HS-27A (cell line): ENCODE measurements around the gene BIRC6.
"Not testable (repeated sequence)": the region's sequence is repeated elsewhere in the genome, so short reads cannot be mapped to it uniquely, and the experiment has no call there.

ENCODE experiments used
- DNase-seq: peaks from one replicate; pipeline ENCODE4 v3.0.0-alpha.2; 2012; ENCODE audit warnings: low read depth, missing footprints

BIRC6 gene

GRCh38 chr2:32506446-32506845 is 149.6 kb downstream of the BIRC6 start:
- DNase-seq: no peak

DNA sequence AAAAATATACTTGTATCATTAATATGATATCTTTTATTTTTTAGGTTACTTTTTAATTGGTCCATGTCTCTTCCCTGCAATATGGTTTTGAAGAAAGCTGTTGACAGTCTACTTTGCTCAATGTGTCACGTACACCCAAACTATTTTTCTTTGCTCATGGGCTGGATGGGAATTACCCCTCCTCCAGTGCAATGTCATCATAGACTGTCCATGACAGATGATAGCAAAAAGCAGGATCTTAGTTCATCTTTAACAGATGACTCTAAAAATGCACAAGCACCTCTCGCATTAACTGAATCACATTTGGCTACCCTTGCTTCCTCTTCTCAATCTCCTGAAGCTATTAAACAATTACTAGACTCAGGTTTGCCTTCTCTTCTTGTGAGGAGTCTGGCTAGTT is 158.1 kb downstream of the BIRC6 start:
- DNase-seq: no peak

DNA sequence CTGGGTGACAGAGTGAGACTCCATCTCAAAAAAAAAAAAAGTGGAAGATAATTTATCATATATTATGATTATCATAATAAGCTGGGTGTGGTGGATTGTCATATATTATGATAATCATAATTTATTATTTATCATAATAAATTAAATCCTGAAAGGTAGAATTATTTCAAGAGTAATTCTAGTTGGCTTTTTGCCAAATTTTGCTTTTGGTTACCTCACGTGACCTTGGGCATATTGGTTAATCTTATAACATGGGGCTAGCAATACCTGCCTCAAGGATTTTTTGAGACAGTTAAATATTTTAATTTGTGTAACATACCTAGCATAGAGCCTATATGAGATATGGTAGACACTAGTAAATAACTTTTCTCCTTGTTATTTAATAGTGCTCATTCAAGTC is 159.7 kb downstream of the BIRC6 start:
- DNase-seq: no peak

- no peak for DNase-seq
Measured at GRCh38 chr2:32522770-32523169, 165.9 kb downstream of the BIRC6 start.

GRCh38 chr2:32523686-32524085 is 166.9 kb downstream of the BIRC6 start:
- no peak for DNase-seq

- DNase-seq: no peak
Measured at GRCh38 chr2:32532341-32532740, 175.5 kb downstream of the BIRC6 start.

DNA sequence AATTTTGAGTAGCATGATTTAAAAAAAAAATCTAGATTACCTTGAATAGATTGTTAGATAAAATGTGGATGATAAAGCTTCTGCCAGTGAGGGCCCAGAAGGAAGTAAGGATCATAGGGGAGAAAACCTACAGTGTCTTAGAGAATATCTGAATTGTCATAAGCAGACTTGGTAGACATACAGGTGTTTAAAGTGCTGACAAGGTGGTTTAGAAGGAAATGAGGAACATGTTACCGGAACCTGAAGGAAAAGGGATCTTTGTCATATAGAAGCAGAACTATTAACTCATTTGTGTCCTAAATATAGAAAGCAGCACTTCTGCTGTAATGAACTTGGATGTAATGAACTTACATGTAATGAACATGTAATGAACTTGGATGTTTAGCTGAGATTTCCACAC is 176.1 kb downstream of the BIRC6 start:
- no peak for DNase-seq

- no peak for DNase-seq
Measured at GRCh38 chr2:32534831-32535230, 178.0 kb downstream of the BIRC6 start.

GRCh38 chr2:32538735-32539134 is 181.9 kb downstream of the BIRC6 start:
- no peak for DNase-seq

- not testable (repeated sequence) for DNase-seq
Measured at GRCh38 chr2:32552483-32552882, 195.7 kb downstream of the BIRC6 start.

GRCh38 chr2:32553829-32554432 is 197.1 kb downstream of the BIRC6 start:
- peak; percentile 9 for DNase-seq

- no peak for DNase-seq
Measured at GRCh38 chr2:32558492-32558891, 201.7 kb downstream of the BIRC6 start.

DNA sequence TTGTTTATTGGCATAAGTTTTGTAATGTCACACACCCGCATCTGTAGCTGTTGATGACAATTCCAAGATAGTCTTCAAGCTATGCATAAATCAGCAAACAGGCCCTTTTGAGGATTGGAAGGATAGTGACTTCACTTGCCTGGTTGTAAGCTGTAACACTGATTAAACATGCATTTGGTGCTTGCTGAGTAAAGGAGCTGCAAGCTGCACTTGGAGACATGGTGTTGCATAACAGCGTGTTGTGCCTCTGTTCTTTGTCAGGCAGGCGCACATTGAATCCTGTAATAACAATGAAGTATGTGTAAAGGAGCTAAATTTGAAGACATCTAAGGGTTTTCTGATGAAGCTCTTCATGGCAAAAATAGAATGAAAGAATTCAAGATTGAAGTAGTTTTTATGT is 202.3 kb downstream of the BIRC6 start:
- DNase-seq: no peak

- no peak for DNase-seq
Measured at GRCh38 chr2:32562906-32563305, 206.1 kb downstream of the BIRC6 start.

DNA sequence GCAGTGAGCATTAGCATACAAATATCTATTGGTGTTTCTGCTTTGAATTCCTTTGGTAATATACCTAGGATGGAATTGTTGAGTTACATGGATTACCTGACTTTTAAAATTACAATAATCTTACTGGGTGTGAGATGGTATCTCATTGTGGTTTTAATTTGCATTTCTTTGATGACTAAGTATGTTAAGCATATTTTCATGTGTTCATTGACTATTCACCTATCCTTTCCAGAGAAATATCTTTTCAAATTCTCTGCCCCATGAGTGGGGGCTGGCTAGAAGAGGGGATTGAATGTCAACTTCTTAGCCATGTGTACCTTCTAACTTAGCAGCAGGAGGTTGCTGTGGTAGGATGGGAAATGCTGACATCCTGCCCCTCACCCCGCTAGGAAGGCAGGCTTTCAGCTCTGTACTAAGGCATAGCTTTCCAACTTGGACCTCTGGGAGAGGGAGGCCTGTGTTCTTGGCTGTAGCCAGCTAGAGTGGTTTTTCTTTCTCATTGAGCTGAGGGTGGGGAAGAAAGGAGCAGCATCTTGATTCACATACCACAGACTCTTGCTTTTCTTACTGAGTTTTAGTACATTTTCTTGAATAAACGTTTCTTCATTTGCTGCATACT is 207.7 kb downstream of the BIRC6 start:
- no peak for DNase-seq

DNA sequence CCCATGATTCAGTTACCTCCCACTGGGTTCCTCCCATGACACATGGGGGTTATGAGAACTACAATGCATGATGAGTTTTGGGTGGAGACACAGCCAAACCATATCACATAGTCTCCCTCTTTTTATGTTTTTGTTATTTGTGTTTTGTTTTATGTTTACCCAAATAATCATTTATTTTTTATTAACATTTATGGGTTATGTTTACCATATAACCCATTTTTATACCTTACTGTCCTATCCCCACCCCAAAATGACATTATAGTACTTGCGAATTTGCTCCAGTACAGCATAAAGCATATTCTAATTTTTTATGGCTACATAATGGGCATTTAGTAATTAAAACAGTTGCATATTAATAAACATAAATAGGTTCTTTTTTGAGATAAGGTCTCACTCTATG is 209.1 kb downstream of the BIRC6 start:
- DNase-seq: no peak

GRCh38 chr2:32572030-32572429 is 215.2 kb downstream of the BIRC6 start:
- no peak for DNase-seq

- DNase-seq: no peak
Measured at GRCh38 chr2:32572737-32573136, 215.9 kb downstream of the BIRC6 start.

GRCh38 chr2:32591669-32592463 is 235.0 kb downstream of the BIRC6 start:
- no peak for DNase-seq

DNA sequence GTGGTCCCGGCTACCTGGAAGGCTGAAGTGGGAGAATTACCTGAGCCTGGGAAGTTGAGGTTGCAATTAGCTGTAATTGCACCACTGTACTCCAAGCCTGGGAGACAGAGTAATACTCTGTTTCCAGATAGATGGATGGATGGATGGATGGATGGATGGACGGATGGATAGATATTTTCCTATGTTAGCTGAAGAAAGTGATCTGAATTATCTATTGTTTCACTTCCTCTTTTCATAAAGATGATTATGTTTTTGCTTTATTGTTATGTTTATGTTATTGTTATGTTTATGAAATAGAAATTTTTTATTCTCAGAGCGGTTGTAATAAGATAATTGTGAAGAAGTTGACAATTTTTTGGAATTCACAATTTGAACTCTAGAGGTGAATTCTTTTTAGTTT is 237.8 kb downstream of the BIRC6 start:
- DNase-seq: no peak

DNA sequence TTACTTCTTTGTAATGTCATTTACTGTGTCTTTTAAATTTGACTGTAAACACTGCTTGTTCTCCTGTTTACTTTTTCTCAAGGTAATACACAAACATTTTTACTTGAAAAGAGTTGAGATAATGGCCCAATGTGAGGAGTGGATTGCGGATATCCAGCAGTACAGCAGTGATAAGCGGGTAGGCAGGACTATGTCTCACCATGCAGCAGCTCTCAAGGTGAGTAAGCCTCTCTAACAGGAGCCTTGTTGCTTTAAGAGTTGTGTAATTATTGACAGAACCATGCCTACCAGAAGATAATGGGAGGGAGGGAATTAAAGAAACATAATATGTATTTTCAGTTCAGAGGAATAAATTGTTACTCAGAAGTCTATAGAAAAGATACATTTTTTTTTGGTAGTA is 254.5 kb downstream of the BIRC6 start:
- no peak for DNase-seq

- no peak for DNase-seq
Measured at GRCh38 chr2:32611771-32612170, 254.9 kb downstream of the BIRC6 start.

DNA sequence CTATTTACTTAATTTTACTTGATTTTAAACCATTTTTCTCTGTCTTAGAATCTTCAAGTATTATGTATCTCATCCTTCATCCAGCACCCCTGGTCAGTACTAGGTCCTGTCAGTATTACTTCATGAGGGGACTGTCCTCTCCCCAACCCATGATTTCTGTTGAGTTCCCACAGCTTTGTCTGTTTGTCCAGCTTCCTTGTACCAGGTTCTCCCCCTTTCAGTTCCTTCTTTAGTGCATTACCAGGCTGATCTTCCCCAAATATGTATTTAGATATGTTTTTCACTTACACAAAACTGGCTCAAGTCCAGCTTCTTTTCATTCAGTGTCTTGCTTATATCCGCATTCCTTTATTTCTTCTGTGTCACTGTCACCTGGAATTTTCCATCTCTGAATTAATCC is 257.3 kb downstream of the BIRC6 start:
- DNase-seq: no peak
